ENCODE results near the gene TUBB4A.

DNA sequence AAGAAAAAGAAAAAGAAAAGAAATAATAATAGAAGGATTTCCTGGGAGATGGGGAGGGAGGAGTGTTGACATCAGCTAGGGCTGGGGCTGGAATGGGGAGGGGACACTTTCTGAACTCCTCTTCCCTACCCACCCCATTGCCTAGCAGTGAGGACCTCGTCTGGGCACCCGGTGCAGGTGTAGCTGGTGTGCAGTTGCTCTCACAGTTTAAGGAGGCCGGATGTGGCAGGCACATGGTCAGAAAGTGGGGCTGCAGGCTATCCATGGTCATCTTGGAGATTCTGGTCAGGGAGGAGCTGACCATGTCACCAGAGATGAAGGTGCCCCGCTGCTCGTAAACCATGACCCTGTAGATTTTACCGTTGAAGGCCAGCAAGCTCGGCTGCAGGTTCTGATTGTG lies 8.5 kb upstream of the TUBB4A start:
- TF ChIP-seq, protein P1, sequence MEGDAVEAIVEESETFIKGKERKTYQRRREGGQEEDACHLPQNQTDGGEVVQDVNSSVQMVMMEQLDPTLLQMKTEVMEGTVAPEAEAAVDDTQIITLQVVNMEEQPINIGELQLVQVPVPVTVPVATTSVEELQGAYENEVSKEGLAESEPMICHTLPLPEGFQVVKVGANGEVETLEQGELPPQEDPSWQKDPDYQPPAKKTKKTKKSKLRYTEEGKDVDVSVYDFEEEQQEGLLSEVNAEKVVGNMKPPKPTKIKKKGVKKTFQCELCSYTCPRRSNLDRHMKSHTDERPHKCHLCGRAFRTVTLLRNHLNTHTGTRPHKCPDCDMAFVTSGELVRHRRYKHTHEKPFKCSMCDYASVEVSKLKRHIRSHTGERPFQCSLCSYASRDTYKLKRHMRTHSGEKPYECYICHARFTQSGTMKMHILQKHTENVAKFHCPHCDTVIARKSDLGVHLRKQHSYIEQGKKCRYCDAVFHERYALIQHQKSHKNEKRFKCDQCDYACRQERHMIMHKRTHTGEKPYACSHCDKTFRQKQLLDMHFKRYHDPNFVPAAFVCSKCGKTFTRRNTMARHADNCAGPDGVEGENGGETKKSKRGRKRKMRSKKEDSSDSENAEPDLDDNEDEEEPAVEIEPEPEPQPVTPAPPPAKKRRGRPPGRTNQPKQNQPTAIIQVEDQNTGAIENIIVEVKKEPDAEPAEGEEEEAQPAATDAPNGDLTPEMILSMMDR (IDR thresholded peaks at IDR 0.05), result no peak
- TF ChIP-seq POLR2AphosphoS5 (IDR thresholded peaks at IDR 0.05; ENCODE audit: low read depth, low read length), result no peak
